ENCODE results near the gene ZNF367.

DNA sequence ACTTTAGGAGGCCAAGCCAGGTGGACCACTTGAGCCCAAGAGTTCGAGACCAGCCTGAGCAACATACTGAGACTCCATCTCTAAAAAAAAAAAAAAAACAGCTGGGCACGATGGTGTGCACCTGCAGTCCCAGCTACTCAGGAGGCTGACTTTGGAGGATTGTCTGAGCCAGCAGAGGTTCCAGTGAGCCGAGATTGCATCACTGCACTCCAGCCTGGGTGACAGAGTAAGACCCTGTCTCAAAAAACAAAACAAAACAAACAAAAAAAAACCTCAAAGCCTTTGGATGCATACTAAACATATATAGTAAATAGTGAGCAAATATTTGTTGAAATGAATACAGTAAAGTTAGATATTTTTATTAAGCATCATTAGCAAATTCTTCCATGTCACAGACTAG is 40.0 kb downstream of the ZNF367 start:
- TF ChIP-seq, protein P1, sequence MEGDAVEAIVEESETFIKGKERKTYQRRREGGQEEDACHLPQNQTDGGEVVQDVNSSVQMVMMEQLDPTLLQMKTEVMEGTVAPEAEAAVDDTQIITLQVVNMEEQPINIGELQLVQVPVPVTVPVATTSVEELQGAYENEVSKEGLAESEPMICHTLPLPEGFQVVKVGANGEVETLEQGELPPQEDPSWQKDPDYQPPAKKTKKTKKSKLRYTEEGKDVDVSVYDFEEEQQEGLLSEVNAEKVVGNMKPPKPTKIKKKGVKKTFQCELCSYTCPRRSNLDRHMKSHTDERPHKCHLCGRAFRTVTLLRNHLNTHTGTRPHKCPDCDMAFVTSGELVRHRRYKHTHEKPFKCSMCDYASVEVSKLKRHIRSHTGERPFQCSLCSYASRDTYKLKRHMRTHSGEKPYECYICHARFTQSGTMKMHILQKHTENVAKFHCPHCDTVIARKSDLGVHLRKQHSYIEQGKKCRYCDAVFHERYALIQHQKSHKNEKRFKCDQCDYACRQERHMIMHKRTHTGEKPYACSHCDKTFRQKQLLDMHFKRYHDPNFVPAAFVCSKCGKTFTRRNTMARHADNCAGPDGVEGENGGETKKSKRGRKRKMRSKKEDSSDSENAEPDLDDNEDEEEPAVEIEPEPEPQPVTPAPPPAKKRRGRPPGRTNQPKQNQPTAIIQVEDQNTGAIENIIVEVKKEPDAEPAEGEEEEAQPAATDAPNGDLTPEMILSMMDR (IDR thresholded peaks at IDR 0.05) = no peak
- TF ChIP-seq POLR2A (IDR thresholded peaks at IDR 0.05) = no peak
